ENCODE results near the gene TCF23. TPM values are rescaled to one million over a fixed set of nuclear protein-coding genes. Genes with fewer than 3 reads are reported as not detected.
"Not testable (repeated sequence)": the region's sequence is repeated elsewhere in the genome, so short reads cannot be mapped to it uniquely, and the experiment has no call there.

Gene TCF23
- not detected for polyA plus RNA-seq

GRCh38 chr2:27148801-27149439 lies at the start of gene TCF23:
TSS of gene TCF23 (plus strand) at chr2:27149004. CDS start at chr2:27149134, 130 bp downstream.
- no peaks in the 10 kb centered on the region for H3K4me1 Mint-ChIP-seq
- no peaks in the 10 kb centered on the region for H3K36me3 Mint-ChIP-seq
- peaks cover 3 to 16% (median 4%) of the 10 kb centered on the region in 3 donors for H3K27me3 Mint-ChIP-seq (ENCODE audit: low read depth in 3 of 3)
- no peak within 1 kb of the TSS for H3K4me3 Mint-ChIP-seq
- no peaks in the 10 kb centered on the region for H3K9me3 Mint-ChIP-seq
- no peak within 1 kb of the TSS for H3K27ac Mint-ChIP-seq
- DNase-seq: no peak

DNA sequence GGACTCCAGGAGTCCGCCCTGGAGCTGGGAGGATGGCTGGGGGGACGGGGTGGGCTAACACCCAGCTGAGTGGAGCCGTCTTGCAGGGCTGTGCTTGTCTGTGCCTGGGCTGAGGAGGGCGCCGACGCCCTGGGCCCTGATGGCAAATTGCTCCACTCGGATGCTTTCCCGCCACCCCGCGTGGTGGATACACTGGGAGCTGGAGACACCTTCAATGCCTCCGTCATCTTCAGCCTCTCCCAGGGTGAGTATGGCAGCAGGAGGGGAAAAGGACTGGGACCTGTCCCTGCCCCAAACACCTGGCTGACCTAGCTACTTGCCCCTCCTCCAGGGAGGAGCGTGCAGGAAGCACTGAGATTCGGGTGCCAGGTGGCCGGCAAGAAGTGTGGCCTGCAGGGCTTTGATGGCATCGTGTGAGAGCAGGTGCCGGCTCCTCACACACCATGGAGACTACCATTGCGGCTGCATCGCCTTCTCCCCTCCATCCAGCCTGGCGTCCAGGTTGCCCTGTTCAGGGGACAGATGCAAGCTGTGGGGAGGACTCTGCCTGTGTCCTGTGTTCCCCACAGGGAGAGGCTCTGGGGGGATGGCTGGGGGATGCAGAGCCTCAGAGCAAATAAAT lies 49.4 kb upstream of the TCF23 start:
- Mint-ChIP-seq H3K36me3 (no peaks in the 10 kb centered on the region), H3K4me1 (peaks cover 7 to 15% of the 10 kb centered on the region in 2 donors), H3K27me3 (ENCODE audit: low read depth in 3 of 3) (peaks cover 0 to 4% (median 4%) of the 10 kb centered on the region in 3 donors), H3K27ac (no peak overlapping the region), H3K4me3 (no peak overlapping the region), H3K9me3 (no peaks in the 10 kb centered on the region)
- no peak for DNase-seq

DNA sequence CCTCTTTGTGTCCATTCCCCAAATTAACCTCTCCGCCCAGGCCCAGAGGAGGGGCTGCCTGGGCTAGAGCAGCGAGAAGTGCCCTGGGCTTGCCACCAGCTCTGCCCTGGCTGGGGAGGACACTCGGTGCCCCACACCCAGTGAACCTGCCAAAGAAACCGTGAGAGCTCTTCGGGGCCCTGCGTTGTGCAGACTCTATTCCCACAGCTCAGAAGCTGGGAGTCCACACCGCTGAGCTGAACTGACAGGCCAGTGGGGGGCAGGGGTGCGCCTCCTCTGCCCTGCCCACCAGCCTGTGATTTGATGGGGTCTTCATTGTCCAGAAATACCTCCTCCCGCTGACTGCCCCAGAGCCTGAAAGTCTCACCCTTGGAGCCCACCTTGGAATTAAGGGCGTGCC lies 48.8 kb upstream of the TCF23 start:
- peaks cover 0 to 4% (median 4%) of the 10 kb centered on the region in 3 donors for H3K27me3 Mint-ChIP-seq (ENCODE audit: low read depth in 3 of 3)
- DNase-seq: no peak
- peaks cover 7 to 15% of the 10 kb centered on the region in 2 donors for H3K4me1 Mint-ChIP-seq
- no peaks in the 10 kb centered on the region for H3K36me3 Mint-ChIP-seq
- no peak overlapping the region for H3K27ac Mint-ChIP-seq
- no peaks in the 10 kb centered on the region for H3K9me3 Mint-ChIP-seq
- H3K4me3 Mint-ChIP-seq: no peak overlapping the region

DNA sequence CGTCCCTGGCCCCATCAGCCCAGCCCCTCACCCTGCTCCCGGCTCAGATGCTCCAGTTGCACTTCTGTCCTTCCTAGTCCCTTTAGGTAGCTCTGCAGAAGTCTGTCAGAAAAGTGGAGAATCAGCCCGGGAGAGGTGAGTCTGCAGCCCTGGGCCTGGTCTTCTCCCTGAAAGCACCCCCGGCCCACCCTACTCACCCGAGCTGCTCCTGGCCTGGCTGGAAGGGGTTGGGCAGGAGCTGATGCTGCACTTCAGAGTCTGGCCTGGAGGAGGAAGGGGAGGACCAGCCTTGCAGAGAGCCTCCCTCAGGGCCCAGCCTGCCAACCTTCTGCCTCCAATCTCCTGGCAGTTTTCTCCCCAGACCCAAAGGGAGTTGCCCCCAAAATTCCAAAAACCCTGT lies 46.5 kb upstream of the TCF23 start:
- Mint-ChIP-seq H3K4me1 (no peaks in the 10 kb centered on the region), H3K27me3 (ENCODE audit: low read depth in 3 of 3) (peaks cover 0 to 6% (median 4%) of the 10 kb centered on the region in 3 donors), H3K36me3 (no peaks in the 10 kb centered on the region), H3K4me3 (no peak overlapping the region), H3K27ac (no peak overlapping the region), H3K9me3 (no peaks in the 10 kb centered on the region)
- DNase-seq: no peak

DNA sequence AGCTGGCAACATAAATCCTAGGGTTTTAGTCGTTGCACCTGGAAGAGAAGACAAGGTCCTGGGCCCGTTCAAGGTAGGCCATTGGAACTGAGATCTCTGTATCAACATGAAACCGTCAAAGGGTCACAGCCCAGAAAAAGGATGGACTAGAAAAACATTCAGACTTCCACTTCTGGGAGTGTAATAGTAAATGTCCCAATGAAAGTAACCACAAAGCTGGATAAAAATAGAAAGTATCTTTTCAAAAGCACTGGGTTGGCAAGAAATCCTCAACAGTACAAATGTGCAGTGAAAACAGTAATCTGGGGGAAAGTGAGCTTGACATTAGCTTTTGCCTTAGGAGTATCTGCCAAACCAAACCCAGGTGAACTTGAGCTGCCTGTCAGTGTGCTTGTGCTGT lies 42.8 kb upstream of the TCF23 start:
- H3K27me3 Mint-ChIP-seq (ENCODE audit: low read depth in 3 of 3): peaks cover 4 to 6% (median 6%) of the 10 kb centered on the region in 3 donors
- H3K9me3 Mint-ChIP-seq: no peaks in the 10 kb centered on the region
- H3K36me3 Mint-ChIP-seq: no peaks in the 10 kb centered on the region
- H3K27ac Mint-ChIP-seq: no peak overlapping the region
- H3K4me1 Mint-ChIP-seq: no peaks in the 10 kb centered on the region
- no peak overlapping the region for H3K4me3 Mint-ChIP-seq
- DNase-seq: no peak

DNA sequence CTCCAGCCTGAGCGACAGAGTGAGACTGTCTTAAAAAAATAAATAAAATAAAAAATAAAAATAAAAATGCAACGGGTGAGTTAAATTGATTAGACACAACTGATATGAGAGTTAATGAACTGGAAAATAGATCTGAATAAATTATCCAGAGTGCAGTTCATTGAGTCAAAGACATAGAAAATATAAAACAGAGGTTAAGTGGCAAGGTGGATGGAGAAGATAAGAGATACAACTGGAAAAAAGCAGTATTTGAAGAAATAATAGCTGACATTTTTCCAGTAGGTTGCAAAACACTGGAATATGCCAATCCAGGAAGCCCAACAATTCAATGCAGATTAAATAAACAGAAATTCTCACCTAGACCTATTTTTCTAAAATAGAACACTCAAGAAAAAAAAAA lies 40.6 kb upstream of the TCF23 start:
- no peak overlapping the region for H3K4me3 Mint-ChIP-seq
- no peak for DNase-seq
- no peaks in the 10 kb centered on the region for H3K9me3 Mint-ChIP-seq
- H3K36me3 Mint-ChIP-seq: no peaks in the 10 kb centered on the region
- H3K27ac Mint-ChIP-seq: no peak overlapping the region
- H3K27me3 Mint-ChIP-seq (ENCODE audit: low read depth in 3 of 3): peaks cover 2 to 9% (median 2%) of the 10 kb centered on the region in 3 donors
- H3K4me1 Mint-ChIP-seq: no peaks in the 10 kb centered on the region

DNA sequence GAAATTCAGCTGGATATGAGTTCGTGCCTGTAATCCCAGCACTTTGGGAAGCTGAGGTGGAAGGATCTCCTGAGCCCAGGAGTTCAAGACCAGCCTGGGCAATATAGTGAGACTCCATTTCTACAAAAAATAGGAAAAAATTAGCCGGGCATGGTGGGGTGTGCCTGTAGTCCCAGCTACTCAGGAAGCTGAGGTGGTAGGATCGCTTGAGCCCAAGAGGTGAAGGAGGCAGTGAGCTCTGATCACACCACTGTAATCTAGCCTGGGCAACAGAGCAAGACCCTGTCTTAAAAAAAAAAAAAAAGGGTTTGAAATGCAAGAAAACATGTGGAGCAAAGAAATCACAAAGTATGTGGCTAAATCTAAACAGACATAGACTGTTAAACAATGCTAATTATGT lies 39.7 kb upstream of the TCF23 start:
- H3K4me3 Mint-ChIP-seq: no peak overlapping the region
- no peaks in the 10 kb centered on the region for H3K9me3 Mint-ChIP-seq
- no peak overlapping the region for H3K27ac Mint-ChIP-seq
- H3K4me1 Mint-ChIP-seq: no peaks in the 10 kb centered on the region
- DNase-seq: no peak
- H3K36me3 Mint-ChIP-seq: no peaks in the 10 kb centered on the region
- H3K27me3 Mint-ChIP-seq (ENCODE audit: low read depth in 3 of 3): peaks cover 0 to 9% (median 2%) of the 10 kb centered on the region in 3 donors

DNA sequence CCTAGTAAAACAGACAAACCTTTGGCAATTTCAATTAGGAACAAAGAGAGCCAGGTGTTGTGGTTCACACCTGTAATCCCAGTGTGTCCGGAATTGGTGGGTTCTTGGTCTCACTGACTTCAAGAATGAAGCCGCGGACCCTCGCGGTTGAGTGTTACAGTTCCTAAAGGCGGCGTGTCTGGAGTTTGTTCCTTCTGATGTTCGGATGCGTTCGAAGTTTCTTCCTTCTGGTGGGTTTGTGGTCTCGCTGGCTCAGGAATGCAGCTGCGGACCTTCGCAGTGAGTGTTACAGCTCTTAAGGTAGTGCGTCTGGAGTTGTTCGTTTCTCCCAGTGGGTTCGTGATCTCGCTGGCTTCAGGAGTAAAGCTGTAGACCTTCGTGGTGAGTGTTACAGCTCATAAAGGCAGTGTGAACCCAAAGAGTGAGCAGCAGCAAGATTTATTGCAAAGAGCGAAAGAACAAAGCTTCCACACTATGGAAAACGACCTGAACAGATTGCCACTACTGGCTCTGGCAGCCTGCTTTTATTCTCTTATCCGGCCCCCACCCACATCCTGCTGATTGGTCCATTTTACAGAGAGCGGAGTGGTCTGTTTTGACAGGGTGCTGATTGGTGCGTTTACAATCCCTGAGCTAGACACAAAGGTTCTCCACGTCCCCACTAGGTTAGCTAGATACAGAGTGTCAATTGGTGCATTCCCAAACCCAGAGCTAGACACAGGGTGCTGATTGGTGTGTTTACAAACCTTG lies 38.0 kb upstream of the TCF23 start:
- H3K4me3 Mint-ChIP-seq, H3K27ac Mint-ChIP-seq, DNase-seq: not testable (repeated sequence)

DNA sequence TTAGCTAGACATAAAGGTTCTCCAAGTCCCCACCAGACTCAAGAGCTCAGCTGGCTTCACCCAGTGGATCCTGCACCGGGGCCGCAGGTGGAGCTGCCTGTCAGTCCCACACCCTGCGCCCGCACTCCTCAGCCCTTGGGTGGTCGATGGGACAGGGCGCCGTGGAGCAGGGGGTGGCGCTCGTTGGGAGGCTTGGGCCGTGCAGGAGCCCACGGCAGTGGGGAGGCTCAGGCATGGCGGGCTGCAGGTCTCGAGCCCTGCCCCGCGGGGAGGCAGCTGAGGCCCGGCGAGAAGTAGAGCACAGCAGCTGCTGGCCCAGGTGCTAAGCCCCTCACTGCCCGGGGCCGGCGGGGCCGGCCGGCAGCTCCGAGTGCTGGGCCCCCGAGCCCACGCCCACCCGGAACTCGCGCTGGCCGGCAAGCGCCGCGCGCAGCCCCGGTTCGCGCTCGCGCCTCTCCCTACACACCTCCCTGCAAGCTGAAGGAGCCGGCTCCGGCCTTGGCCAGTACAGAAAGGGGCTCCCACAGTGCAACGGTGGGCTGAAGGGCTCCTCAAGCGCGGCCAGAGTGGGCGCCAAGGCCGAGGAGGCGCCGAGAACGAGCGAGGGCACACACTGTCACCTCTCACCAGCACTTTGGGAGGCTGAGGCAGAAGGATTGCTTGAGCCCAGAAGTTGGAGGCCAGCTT lies 37.3 kb upstream of the TCF23 start:
- not testable (repeated sequence) for H3K4me3 Mint-ChIP-seq; H3K27ac Mint-ChIP-seq; DNase-seq; H3K36me3 Mint-ChIP-seq; H3K4me1 Mint-ChIP-seq; H3K9me3 Mint-ChIP-seq; H3K27me3 Mint-ChIP-seq (ENCODE audit: low read depth in 3 of 3)

More for the DNA sequence above, 38.0 kb upstream of the TCF23 start:
- H3K9me3 Mint-ChIP-seq; H3K27me3 Mint-ChIP-seq (ENCODE audit: low read depth in 3 of 3); H3K36me3 Mint-ChIP-seq; H3K4me1 Mint-ChIP-seq: not testable (repeated sequence)

- peaks cover 5% of the 10 kb centered on the region in 2 donors for H3K4me1 Mint-ChIP-seq
- no peak overlapping the region for H3K4me3 Mint-ChIP-seq
- peaks cover 0 to 3% (median 0%) of the 10 kb centered on the region in 3 donors for H3K36me3 Mint-ChIP-seq
- H3K27me3 Mint-ChIP-seq (ENCODE audit: low read depth in 3 of 3): peaks cover 4 to 16% (median 8%) of the 10 kb centered on the region in 3 donors
- DNase-seq: no peak
- H3K9me3 Mint-ChIP-seq: no peaks in the 10 kb centered on the region
- no peak overlapping the region for H3K27ac Mint-ChIP-seq
Observed at GRCh38 chr2:27115519-27115918, 33.3 kb upstream of the TCF23 start.

DNA sequence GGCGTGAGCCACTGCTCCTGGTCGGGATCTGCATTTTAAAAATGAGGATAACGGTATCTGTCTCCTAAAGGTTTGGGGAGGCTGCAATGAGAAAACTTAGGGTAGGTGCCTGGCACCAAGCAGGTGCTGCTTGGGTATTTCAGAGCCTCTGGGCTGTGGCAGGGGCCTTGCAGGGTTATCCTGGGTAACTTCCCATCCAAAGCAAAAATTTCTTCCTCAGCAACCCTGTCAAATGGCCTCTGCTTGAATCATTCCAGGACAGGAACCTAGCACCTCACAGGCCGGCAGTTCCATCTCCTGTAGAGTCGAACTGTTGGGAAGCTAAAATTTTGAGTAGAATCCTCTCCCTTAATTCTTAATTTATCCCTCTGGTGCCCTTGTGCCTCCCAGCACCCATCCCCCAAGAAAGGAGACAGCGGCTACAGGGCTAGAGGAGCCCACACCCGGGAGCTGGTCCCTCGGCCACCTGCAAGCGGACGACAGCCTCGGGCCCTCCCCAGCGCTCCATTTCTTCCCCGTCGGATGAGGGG lies 30.7 kb upstream of the TCF23 start:
- Mint-ChIP-seq H3K36me3 (peaks cover 0 to 3% (median 0%) of the 10 kb centered on the region in 3 donors), H3K27ac (no peak overlapping the region), H3K4me3 (no peak overlapping the region), H3K9me3 (no peaks in the 10 kb centered on the region), H3K27me3 (ENCODE audit: low read depth in 3 of 3) (peaks cover 5 to 18% (median 9%) of the 10 kb centered on the region in 3 donors), H3K4me1 (peaks cover 13 to 18% of the 10 kb centered on the region in 2 donors)
- no peak for DNase-seq

DNA sequence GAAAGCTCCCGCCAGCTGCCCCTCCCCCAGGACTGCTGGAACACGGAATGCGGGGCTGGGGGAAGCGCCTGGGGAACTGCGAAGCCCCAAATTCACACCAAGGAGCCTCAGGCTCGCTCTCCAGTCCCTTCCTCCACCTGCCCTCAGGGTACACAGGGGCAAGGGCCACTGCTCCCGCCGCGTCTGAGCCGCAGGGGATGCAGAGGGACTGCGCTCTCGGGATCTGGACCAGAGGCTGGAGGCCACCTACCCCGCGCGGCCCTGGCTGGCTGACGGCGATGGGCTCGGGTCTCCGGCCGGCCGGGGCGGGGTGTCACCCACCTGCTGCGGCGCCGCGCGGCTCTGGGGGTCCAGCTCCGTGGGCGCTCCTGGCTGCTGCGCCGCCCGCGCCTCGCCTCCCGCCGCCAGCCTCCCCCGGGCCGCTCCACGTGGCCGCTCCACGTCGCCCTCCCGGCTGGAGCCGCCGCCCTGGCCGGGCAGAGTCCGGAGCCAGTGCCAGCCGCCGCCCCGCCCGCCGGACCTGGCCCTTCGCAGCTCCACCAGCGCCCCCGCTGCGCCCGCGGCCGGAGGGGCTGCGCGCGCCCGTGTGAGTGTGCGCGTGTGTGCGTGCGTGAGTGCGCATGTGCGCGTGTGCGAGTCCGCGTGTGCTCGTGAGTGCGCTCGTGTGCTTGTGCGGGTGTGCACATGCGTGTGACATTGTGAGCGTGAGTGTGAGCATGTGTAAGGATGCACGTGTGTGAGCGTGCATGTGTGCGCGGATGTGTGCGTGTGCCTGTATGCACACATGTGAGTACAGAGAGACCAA lies 30.1 kb upstream of the TCF23 start, which contains the start of gene CGREF1:
Gene CGREF1 (minus strand): TSS at position 604 of the 805 bp plus-strand sequence. CDS start 14,762 bp downstream, outside the sequence.
- H3K4me1 Mint-ChIP-seq: peaks cover 17 to 22% of the 10 kb centered on the region in 2 donors
- DNase-seq: no peak
- no peak within 1 kb of the TSS for H3K27ac Mint-ChIP-seq
- H3K9me3 Mint-ChIP-seq: no peaks in the 10 kb centered on the region
- peaks cover 0 to 3% (median 0%) of the 10 kb centered on the region in 3 donors for H3K36me3 Mint-ChIP-seq
- H3K27me3 Mint-ChIP-seq (ENCODE audit: low read depth in 3 of 3): peaks cover 5 to 19% (median 10%) of the 10 kb centered on the region in 3 donors
- peak within 1 kb of the TSS; percentile 46 to 79 (median 66) for H3K4me3 Mint-ChIP-seq

DNA sequence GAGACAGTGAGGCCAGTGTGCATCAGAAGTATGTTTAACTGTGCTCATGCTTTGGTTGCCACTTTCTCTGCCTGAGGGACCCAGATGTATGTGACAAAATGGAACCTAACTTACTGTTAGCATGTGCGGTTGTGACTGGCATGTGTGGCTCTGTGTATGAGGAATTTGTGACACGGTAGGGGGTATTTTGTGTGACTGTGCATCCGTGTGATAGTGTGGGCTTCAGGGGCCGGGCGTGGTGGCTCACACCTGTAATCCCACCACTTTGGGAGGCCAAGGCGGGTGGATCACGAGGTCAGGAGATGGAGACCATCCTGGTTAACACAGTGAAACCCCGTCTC lies 29.5 kb upstream of the TCF23 start:
- H3K9me3 Mint-ChIP-seq, H3K27ac Mint-ChIP-seq, H3K36me3 Mint-ChIP-seq, DNase-seq: not testable (repeated sequence)
- peaks cover 5 to 21% (median 14%) of the 10 kb centered on the region in 3 donors for H3K27me3 Mint-ChIP-seq (ENCODE audit: low read depth in 3 of 3)
- H3K4me3 Mint-ChIP-seq: peak overlapping the region; percentile 38 to 79 (median 66)
- H3K4me1 Mint-ChIP-seq: peaks cover 21 to 22% of the 10 kb centered on the region in 2 donors
